HEK293 (cell line): Measurements from ENCODE around the gene QARS1.
A peak's percentile ranks its signal among the peaks of the same experiment; 100 is the strongest.

Source experiments
- CTCF ChIA-PET: fragments of 350-600 bp; formaldehyde crosslinking; extraction: SDS; loops from one replicate; lab custom pipeline; 2021; ENCODE audit warnings: antibody characterized with exemption; lab: Yijun Ruan, JAX
- POLR2A ChIA-PET: fragments of 300-600 bp; formaldehyde crosslinking; extraction: SDS; loops from one replicate; lab custom pipeline; 2020; ENCODE audit warnings: antibody characterized with exemption, inconsistent platforms; lab: Yijun Ruan, JAX
- H3K27ac ChIP-seq: fragments of 200-500 bp; sonication (Bioruptor generic); 2 replicates; pipeline ENCODE4 v1.5.1; 2014; ENCODE audit warnings: low read depth, low read length, control low read depth, inconsistent platforms; ENCODE audit errors: extremely low read depth
- H3K36me3 ChIP-seq, 2 experiments: fragments of 200-500 bp in 1 of 2; sonication (Bioruptor generic) in 1 of 2; 1 replicate in 1 of 2; 2 replicates in 1 of 2; pipeline ENCODE4 v1.5.1; 2014 to 2017; ENCODE audit warnings: inconsistent platforms in 2 of 2, low read length in 2 of 2; ENCODE audit not compliant: control insufficient read depth in 2 of 2, insufficient read depth in 1 of 2
- H3K4me1 ChIP-seq: fragments of 200-500 bp; sonication (Bioruptor generic); 2 replicates; pipeline ENCODE4 v1.5.1; 2014; ENCODE audit warnings: mild to moderate bottlenecking, low read length, inconsistent platforms; ENCODE audit not compliant: control insufficient read depth, insufficient read depth
- H3K4me3 ChIP-seq: 2 replicates; pipeline ENCODE4 v1.5.1; 2011; ENCODE audit warnings: low read depth, mild to moderate bottlenecking, control low read depth, low read length, moderate library complexity
- H3K9me3 ChIP-seq: fragments of 200-500 bp; sonication (Bioruptor generic); 2 replicates; pipeline ENCODE4 v1.5.1; 2014; ENCODE audit warnings: low read depth, low read length, inconsistent platforms; ENCODE audit not compliant: control insufficient read depth, insufficient read depth
- BCL11A ChIP-seq: fragments of 450-650 bp; formaldehyde crosslinking; IDR thresholded peaks from 2 replicates; pipeline ENCODE4 v1.5.1; 2016; ENCODE audit warnings: low read depth, missing biosample characterization, missing genetic modification characterization
- GFI1B ChIP-seq: fragments of 450-650 bp; formaldehyde crosslinking; IDR thresholded peaks from 2 replicates; pipeline ENCODE4 v1.5.1; 2016; ENCODE audit warnings: missing biosample characterization, missing genetic modification characterization
- RBAK ChIP-seq: fragments of 450-650 bp; formaldehyde crosslinking; IDR thresholded peaks from 2 replicates; pipeline ENCODE4 v1.5.1; 2016; ENCODE audit warnings: missing biosample characterization, missing genetic modification characterization
- SCRT1 ChIP-seq: fragments of 450-650 bp; formaldehyde crosslinking; IDR thresholded peaks from 2 replicates; pipeline ENCODE4 v1.5.1; 2016; ENCODE audit warnings: missing biosample characterization, missing genetic modification characterization, borderline replicate concordance
- SETDB1 ChIP-seq: IDR thresholded peaks from one replicate; pipeline ENCODE4 v1.6.1; 2017; ENCODE audit warnings: mild to moderate bottlenecking, low read length, moderate library complexity, mixed read lengths; ENCODE audit not compliant: insufficient read length
- SP7 ChIP-seq: fragments of 450-650 bp; formaldehyde crosslinking; IDR thresholded peaks from 2 replicates; pipeline ENCODE4 v1.5.1; 2016; ENCODE audit warnings: missing biosample characterization, missing genetic modification characterization
- ZBTB20 ChIP-seq: fragments of 450-650 bp; formaldehyde crosslinking; IDR thresholded peaks from 2 replicates; pipeline ENCODE4 v1.5.1; 2016; ENCODE audit warnings: missing biosample characterization, missing genetic modification characterization
- ZBTB26 ChIP-seq: fragments of 450-650 bp; formaldehyde crosslinking; optimal IDR thresholded peaks from 2 replicates; pipeline ENCODE3; 2016; ENCODE audit warnings: missing biosample characterization, mild to moderate bottlenecking, missing genetic modification characterization
- ZFP37 ChIP-seq: fragments of 450-650 bp; formaldehyde crosslinking; IDR thresholded peaks from 2 replicates; pipeline ENCODE4 v1.5.1; 2016; ENCODE audit warnings: missing biosample characterization, missing genetic modification characterization
- ZNF140 ChIP-seq: fragments of 450-650 bp; formaldehyde crosslinking; IDR thresholded peaks from 2 replicates; pipeline ENCODE4 v1.5.1; 2016; ENCODE audit warnings: missing biosample characterization, missing genetic modification characterization
- ZNF146 ChIP-seq: fragments of 450-650 bp; formaldehyde crosslinking; IDR thresholded peaks from 2 replicates; pipeline ENCODE4 v1.5.1; 2016; ENCODE audit warnings: missing biosample characterization, missing genetic modification characterization
- ZNF155 ChIP-seq: fragments of 450-650 bp; formaldehyde crosslinking; IDR thresholded peaks from 2 replicates; pipeline ENCODE4 v1.5.1; 2016; ENCODE audit warnings: missing biosample characterization, missing genetic modification characterization
- ZNF174 ChIP-seq: fragments of 450-650 bp; formaldehyde crosslinking; IDR thresholded peaks from 2 replicates; pipeline ENCODE4 v1.5.0; 2017; ENCODE audit warnings: missing biosample characterization, mild to moderate bottlenecking, missing genetic modification characterization
- ZNF184 ChIP-seq: fragments of 450-650 bp; IDR thresholded peaks from 2 replicates; pipeline ENCODE4 v1.5.1; 2018; ENCODE audit warnings: missing biosample characterization, mild to moderate bottlenecking, missing genetic modification characterization
- ZNF202 ChIP-seq: fragments of 450-650 bp; formaldehyde crosslinking; IDR thresholded peaks from 2 replicates; pipeline ENCODE4 v1.5.1; 2016; ENCODE audit warnings: missing biosample characterization, missing genetic modification characterization, borderline replicate concordance
- ZNF239 ChIP-seq: fragments of 450-650 bp; formaldehyde crosslinking; IDR thresholded peaks from 2 replicates; pipeline ENCODE4 v1.5.1; 2016; ENCODE audit warnings: missing biosample characterization, missing genetic modification characterization
- ZNF280C ChIP-seq: fragments of 450-650 bp; formaldehyde crosslinking; IDR thresholded peaks from 2 replicates; pipeline ENCODE4 v1.5.1; 2016; ENCODE audit warnings: missing biosample characterization, missing genetic modification characterization
- ZNF362 ChIP-seq: fragments of 450-650 bp; formaldehyde crosslinking; IDR thresholded peaks from 2 replicates; pipeline ENCODE4 v1.5.1; 2016; ENCODE audit warnings: missing biosample characterization, missing genetic modification characterization
- ZNF404 ChIP-seq: fragments of 450-650 bp; formaldehyde crosslinking; IDR thresholded peaks from 2 replicates; pipeline ENCODE4 v1.5.1; 2017; ENCODE audit warnings: missing biosample characterization, missing genetic modification characterization
- ZNF433 ChIP-seq: fragments of 450-650 bp; formaldehyde crosslinking; IDR thresholded peaks from 2 replicates; pipeline ENCODE4 v1.5.1; 2016; ENCODE audit warnings: missing biosample characterization, missing genetic modification characterization, low read depth
- ZNF768 ChIP-seq: fragments of 450-650 bp; formaldehyde crosslinking; IDR thresholded peaks from 2 replicates; pipeline ENCODE4 v1.5.1; 2018; ENCODE audit warnings: missing biosample characterization, mild to moderate bottlenecking, missing genetic modification characterization

Gene QARS1

GRCh38 chr3:49119439-49119838, 14.9 kb upstream of the QARS1 start:
- H3K36me3 ChIP-seq: peaks cover 14 to 85% of the 10 kb centered on the region in 2 experiments; a peak in 2 of 3 replicates
- H3K4me3 ChIP-seq: peak overlapping the region; percentile 99
- peaks cover 6% of the 10 kb centered on the region; the same call in 1 of the 2 replicates for H3K4me1 ChIP-seq
- TF ChIP-seq ZFP37 (no peak), ZNF239 (no peak), ZNF433 (tag by site-specific recombination) (no peak), SCRT1 (no peak), ZNF184 (tag by site-specific recombination) (no peak), RBAK (tag by site-specific recombination) (no peak), BCL11A (tag by site-specific recombination) (no peak), ZNF280C (tag by site-specific recombination) (no peak), ZNF155 (tag by site-specific recombination) (no peak), ZBTB26 (tag by site-specific recombination) (no peak), ZNF140 (tag by site-specific recombination) (no peak)
- TF ChIP-seq, all 188 proteins: peak for 0
- no peaks in the 10 kb centered on the region for H3K9me3 ChIP-seq
- H3K27ac ChIP-seq: peak overlapping the region; percentile 69
- CTCF ChIA-PET: interaction anchor here (0.7 kb wide), 2 partner anchors 213 to 335 kb away, joined by 3 to 4 read pairs; no protein-coding TSS in a partner anchor
- POLR2A ChIA-PET: interaction anchor here (2.8 kb wide), 1 partner anchor 13 kb away, joined by 26 read pairs; the partner anchor contains the start of gene QARS1

- CTCF ChIA-PET: no interaction called here
- H3K4me3 ChIP-seq: no peak overlapping the region; the same call in 1 of the 2 replicates
- H3K36me3 ChIP-seq: peaks cover 16 to 85% of the 10 kb centered on the region in 2 experiments; a peak in 2 of 3 replicates
- POLR2A ChIA-PET: interaction anchor here (2.8 kb wide), 1 partner anchor 12 kb away, joined by 26 read pairs; the partner anchor contains the start of gene QARS1
- H3K4me1 ChIP-seq: peaks cover 6% of the 10 kb centered on the region; the same call in 1 of the 2 replicates
- no peaks in the 10 kb centered on the region for H3K9me3 ChIP-seq
- H3K27ac ChIP-seq: 0 out of 2 replicates have a peak overlapping the region, but pooled peaks have one; percentile 31
- TF ChIP-seq GFI1B (no peak), ZNF768 (tag by site-specific recombination) (no peak), ZNF404 (tag by site-specific recombination) (no peak), ZNF146 (no peak), ZBTB20 (no peak), SETDB1 (no peak), SP7 (tag by site-specific recombination) (no peak), ZNF362 (no peak), ZNF202 (no peak), ZNF174 (tag by site-specific recombination) (no peak)
Observed at GRCh38 chr3:49119036-49119435, 14.5 kb upstream of the QARS1 start.
